A549 treated with Mapracorat at 1 μM for 4 hours (cell line): ENCODE results near the gene RPL28. TPM values are rescaled to one million over a fixed set of nuclear protein-coding genes. Genes with fewer than 3 reads are reported as not detected.

Experiments
- total RNA-seq: library from RNA; stranded (reverse); fragments of 200-300 nt; extraction: Qiagen RNA extraction; gene quantifications from 5 replicates; pipeline ENCODE4 v1.2.3, GENCODE V29; 2022

Gene RPL28
- total RNA-seq, result 2,416 to 3,186 TPM (median 2,701 TPM) in 5 replicates

GRCh38 chr19:55385724-55386492 lies at the start of gene RPL28:
Gene RPL28, plus strand, starts transcription at chr19:55385932. Its CDS starts 426 bp downstream, at chr19:55386358.

GRCh38 chr19:55339105-55339888 lies 46.4 kb upstream of the RPL28 start, which contains the start of gene KMT5C:
Gene KMT5C, plus strand, starts transcription at chr19:55339876. Its CDS starts 2,061 bp downstream, at chr19:55341937.

GRCh38 chr19:55354698-55355212 lies 31.0 kb upstream of the RPL28 start, which contains the start of gene COX6B2:
Gene COX6B2, minus strand, starts transcription at chr19:55354719. Its CDS starts 198 bp downstream, at chr19:55354521.

GRCh38 chr19:55362990-55363716 lies 22.6 kb upstream of the RPL28 start, which contains the start of gene GARIN5B:
Gene GARIN5B, minus strand, starts transcription at chr19:55363260. Its CDS starts 194 bp downstream, at chr19:55363066.

GRCh38 chr19:55370305-55370988 lies 15.3 kb upstream of the RPL28 start, which contains the start of gene IL11:
Gene IL11, minus strand, starts transcription at chr19:55370463. Its CDS starts 153 bp downstream, at chr19:55370310.

GRCh38 chr19:55376241-55376933 lies 9.3 kb upstream of the RPL28 start, which contains the start of gene TMEM190:
Gene TMEM190, plus strand, starts transcription at chr19:55376826. Its CDS starts 28 bp downstream, at chr19:55376854.

GRCh38 chr19:55384131-55384919 lies 1.4 kb upstream of the RPL28 start, which contains the start of gene TMEM238:
Gene TMEM238, minus strand, starts transcription at chr19:55384292. Its CDS starts 33 bp downstream, at chr19:55384259.

GRCh38 chr19:55407550-55407799 lies 21.7 kb downstream of the RPL28 start, which contains the start of gene UBE2S:
Gene UBE2S, minus strand, starts transcription at chr19:55407788. Its CDS starts 199 bp downstream, at chr19:55407589.

GRCh38 chr19:55443045-55443823 lies 57.5 kb downstream of the RPL28 start, which contains the start of gene SHISA7:
Gene SHISA7, minus strand, starts transcription at chr19:55443300. Its CDS starts 437 bp downstream, at chr19:55442863.

Other genes with a start within 250 kb of the RPL28 start
- 107 to 150 TPM (median 135 TPM) in 5 replicates for gene TNNT1, start 236.7 kb upstream of the RPL28 start, total RNA-seq
- gene TNNI3, start 228.2 kb upstream of the RPL28 start, total RNA-seq, result 6.4 to 8.9 TPM (median 7.9 TPM) in 5 replicates
- 3.6 to 6.9 TPM (median 5.8 TPM) in 5 replicates for gene DNAAF3, start 219.3 kb upstream of the RPL28 start, total RNA-seq
- gene SYT5, start 205.6 kb upstream of the RPL28 start, total RNA-seq, result 3.0 to 6.1 TPM (median 4.4 TPM) in 5 replicates
- gene PTPRH, start 176.4 kb upstream of the RPL28 start, total RNA-seq, result 3.5 to 6.0 TPM (median 5.0 TPM) in 5 replicates
- gene TMEM86B, start 157.2 kb upstream of the RPL28 start, total RNA-seq, result 3.1 to 5.4 TPM (median 3.9 TPM) in 5 replicates
- 81.0 to 117 TPM (median 113 TPM) in 5 replicates for gene PPP6R1, start 126.9 kb upstream of the RPL28 start, total RNA-seq
- gene HSPBP1, start 105.8 kb upstream of the RPL28 start, total RNA-seq, result 118 to 150 TPM (median 135 TPM) in 5 replicates
- gene BRSK1, start 101.9 kb upstream of the RPL28 start, total RNA-seq, result 2.9 to 4.1 TPM (median 3.0 TPM) in 5 replicates
- gene TMEM150B, start 60.6 kb upstream of the RPL28 start, total RNA-seq, result not detected in 5 replicates
- gene KMT5C, start 46.1 kb upstream of the RPL28 start, total RNA-seq, result 3.6 to 8.3 TPM (median 6.7 TPM) in 5 replicates
- 0.33 to 4.4 TPM (median 1.0 TPM) in 5 replicates for gene COX6B2, start 31.2 kb upstream of the RPL28 start, total RNA-seq
- 0.05 to 0.22 TPM (median 0.08 TPM) in 5 replicates for gene GARIN5B, start 22.7 kb upstream of the RPL28 start, total RNA-seq
- gene IL11, start 15.5 kb upstream of the RPL28 start, total RNA-seq, result 16.3 to 22.0 TPM (median 18.1 TPM) in 5 replicates
- 1.1 to 2.4 TPM (median 1.5 TPM) in 5 replicates for gene TMEM190, start 9.1 kb upstream of the RPL28 start, total RNA-seq
- gene TMEM238, start 1.6 kb upstream of the RPL28 start, total RNA-seq, result 2.5 to 10.7 TPM (median 9.7 TPM) in 5 replicates
- gene UBE2S, start 21.9 kb downstream of the RPL28 start, total RNA-seq, result 282 to 492 TPM (median 445 TPM) in 5 replicates
- gene SHISA7, start 57.4 kb downstream of the RPL28 start, total RNA-seq, result not detected in 5 replicates
- 54.7 to 59.3 TPM (median 58.4 TPM) in 5 replicates for gene ISOC2, start 75.7 kb downstream of the RPL28 start, total RNA-seq
- not detected in 5 replicates for gene C19orf85, start 78.8 kb downstream of the RPL28 start, total RNA-seq
- 2.9 to 8.5 TPM (median 5.4 TPM) in 5 replicates for gene ZNF628, start 90.7 kb downstream of the RPL28 start, total RNA-seq
- 31.7 to 58.5 TPM (median 52.9 TPM) in 5 replicates for gene NAT14, start 99.3 kb downstream of the RPL28 start, total RNA-seq
- 0.53 to 0.93 TPM (median 0.61 TPM) in 5 replicates for gene SSC5D, start 102.5 kb downstream of the RPL28 start, total RNA-seq
- gene SBK2, start 151.2 kb downstream of the RPL28 start, total RNA-seq, result 1.1 to 2.4 TPM (median 1.5 TPM) in 5 replicates
- 0.81 to 1.9 TPM (median 1.6 TPM) in 5 replicates for gene SBK3, start 159.6 kb downstream of the RPL28 start, total RNA-seq
- gene ZNF579, start 194.9 kb downstream of the RPL28 start, total RNA-seq, result 19.1 to 31.9 TPM (median 29.7 TPM) in 5 replicates
- 21.6 to 25.3 TPM (median 22.9 TPM) in 5 replicates for gene FIZ1, start 213.6 kb downstream of the RPL28 start, total RNA-seq
- gene ZNF524, start 214.4 kb downstream of the RPL28 start, total RNA-seq, result 11.3 to 19.0 TPM (median 17.5 TPM) in 5 replicates
- gene ZNF865, start 219.7 kb downstream of the RPL28 start, total RNA-seq, result 6.9 to 12.2 TPM (median 11.8 TPM) in 5 replicates
- 4.0 to 5.9 TPM (median 5.4 TPM) in 5 replicates for gene ZNF784, start 238.6 kb downstream of the RPL28 start, total RNA-seq